ENCODE measurements around the gene ITGBL1. TPM values are rescaled to one million over a fixed set of nuclear protein-coding genes. Genes with fewer than 3 reads are reported as not detected.

The ITGBL1 gene
- total and polyA plus RNA-seq, 8 donors = 0.24 to 50.0 (median 0.38) TPM

GRCh38 chr13:101703838-101704237 is 251.4 kb downstream of the ITGBL1 start:
- H3K9me3 ChIP-seq = no peaks in the 10 kb centered on the region
- TF ChIP-seq CTCF (IDR thresholded peaks at IDR 0.05) = no peak
- ATAC-seq (no peak), DNase-seq (no peak)
- H3K4me3 ChIP-seq = no peak overlapping the region
- H3K27me3 ChIP-seq = no peaks in the 10 kb centered on the region
- H3K36me3 ChIP-seq = no peaks in the 10 kb centered on the region
- peaks cover 0 to 5% of the 10 kb centered on the region in 2 donors for H3K4me1 ChIP-seq
- H3K27ac ChIP-seq = no peak overlapping the region
- intact Hi-C loops (cut with DNase I) = no loop called here

GRCh38 chr13:101706651-101707050 is 254.2 kb downstream of the ITGBL1 start:
- H3K4me1 ChIP-seq = peaks cover 0 to 5% of the 10 kb centered on the region in 2 donors
- no peaks in the 10 kb centered on the region for H3K36me3 ChIP-seq
- ATAC-seq (peak; percentile 42), DNase-seq (peak in 2 of 4 donors; percentile 10 to 35)
- no peaks in the 10 kb centered on the region for H3K27me3 ChIP-seq
- TF ChIP-seq CTCF (IDR thresholded peaks at IDR 0.05) = no peak
- intact Hi-C loops (cut with DNase I) = no loop called here
- H3K4me3 ChIP-seq = no peak overlapping the region
- no peaks in the 10 kb centered on the region for H3K9me3 ChIP-seq
- peak overlapping the region in 1 of 2 donors; percentile 16 for H3K27ac ChIP-seq

GRCh38 chr13:101707659-101708058 is 255.2 kb downstream of the ITGBL1 start:
- no peaks in the 10 kb centered on the region for H3K36me3 ChIP-seq
- TF ChIP-seq CTCF (IDR thresholded peaks at IDR 0.05) = no peak
- peaks cover 0 to 5% of the 10 kb centered on the region in 2 donors for H3K4me1 ChIP-seq
- no peaks in the 10 kb centered on the region for H3K9me3 ChIP-seq
- intact Hi-C loops (cut with DNase I) = no loop called here
- no peaks in the 10 kb centered on the region for H3K27me3 ChIP-seq
- H3K27ac ChIP-seq = no peak overlapping the region
- no peak overlapping the region for H3K4me3 ChIP-seq
- DNase-seq = no peak
- no peak for ATAC-seq

GRCh38 chr13:101708115-101708514 is 255.6 kb downstream of the ITGBL1 start:
- intact Hi-C loops (cut with DNase I) = no loop called here
- DNase-seq = no peak
- no peaks in the 10 kb centered on the region for H3K27me3 ChIP-seq
- no peaks in the 10 kb centered on the region for H3K36me3 ChIP-seq
- ATAC-seq = no peak
- H3K4me1 ChIP-seq = peaks cover 0 to 5% of the 10 kb centered on the region in 2 donors
- H3K9me3 ChIP-seq = no peaks in the 10 kb centered on the region
- no peak overlapping the region for H3K27ac ChIP-seq
- no peak for TF ChIP-seq CTCF (IDR thresholded peaks at IDR 0.05)
- H3K4me3 ChIP-seq = no peak overlapping the region

- H3K36me3 ChIP-seq = no peaks in the 10 kb centered on the region
- H3K27ac ChIP-seq = no peak overlapping the region
- DNase-seq (no peak), ATAC-seq (no peak)
- no peak overlapping the region for H3K4me3 ChIP-seq
- H3K4me1 ChIP-seq = peaks cover 0 to 5% of the 10 kb centered on the region in 2 donors
- intact Hi-C loops (cut with DNase I) = no loop called here
- H3K9me3 ChIP-seq = no peaks in the 10 kb centered on the region
- H3K27me3 ChIP-seq = no peaks in the 10 kb centered on the region
- TF ChIP-seq CTCF (IDR thresholded peaks at IDR 0.05) = no peak
These were observed 257.5 kb downstream of the ITGBL1 start for GRCh38 chr13:101709952-101710351.

All from left lung (tissue), 10 donors.